Cardiac muscle cell (in vitro differentiated cells and primary cell): ENCODE measurements around the gene POLA2. TPM values are rescaled to one million over a fixed set of nuclear protein-coding genes. Genes with fewer than 3 reads are reported as not detected.

Experiments used
- DNase-seq, 2 donors: peaks; one replicate each; pipeline versions ENCODE4 v3.0.0 to v3.0.0-alpha.2; 2010 to 2017; ENCODE audit warnings: low read depth in 1 of 2, low spot score in 1 of 2
- H3K27ac ChIP-seq: fragments of 200-600 bp; sonication (generic); 2 replicates; pipeline ENCODE4 v1.5.1; 2016
- H3K27me3 ChIP-seq: fragments of 200-600 bp; sonication (generic); 2 replicates; pipeline ENCODE4 v1.6.0; 2016; ENCODE audit warnings: control low read depth
- H3K36me3 ChIP-seq: fragments of 200-600 bp; sonication (generic); 2 replicates; pipeline ENCODE4 v1.5.1; 2016; ENCODE audit warnings: control low read depth
- H3K4me1 ChIP-seq: fragments of 200-600 bp; sonication (generic); 2 replicates; pipeline ENCODE4 v1.8.1; 2017; ENCODE audit warnings: low read depth, mild to moderate bottlenecking, mixed run types
- H3K4me3 ChIP-seq: fragments of 200-600 bp; sonication (generic); 2 replicates; pipeline ENCODE4 v1.5.1; 2016; ENCODE audit warnings: mild to moderate bottlenecking
- H3K9me3 ChIP-seq: fragments of 200-600 bp; sonication (generic); 2 replicates; pipeline ENCODE4 v1.5.1; 2017; ENCODE audit warnings: low read depth, mild to moderate bottlenecking, control low read depth
- polyA plus RNA-seq: library from polyadenylated mRNA; unstranded; fragments of >200 nt; fragmentation: Nextera tagmentation; extraction: Ambion mirVana; gene quantifications from 2 replicates; pipeline ENCODE4 v1.2.1, GENCODE V29; 2016
- total RNA-seq: library from RNA; depleted of rRNA; stranded (reverse); fragments of >200 nt; gene quantifications from 2 replicates; pipeline ENCODE4 v1.2.3, GENCODE V29; 2016
- TF ChIP-seq, protein P1 (sequence below): IDR thresholded peaks from 2 replicates; pipeline ENCODE4 v1.5.1; 2012; ENCODE audit warnings: low read depth, mild to moderate bottlenecking, low read length

POLA2 gene
- total and polyA plus RNA-seq, 2 experiments from 2014 or later, result 20.3 to 31.7 TPM

DNA sequence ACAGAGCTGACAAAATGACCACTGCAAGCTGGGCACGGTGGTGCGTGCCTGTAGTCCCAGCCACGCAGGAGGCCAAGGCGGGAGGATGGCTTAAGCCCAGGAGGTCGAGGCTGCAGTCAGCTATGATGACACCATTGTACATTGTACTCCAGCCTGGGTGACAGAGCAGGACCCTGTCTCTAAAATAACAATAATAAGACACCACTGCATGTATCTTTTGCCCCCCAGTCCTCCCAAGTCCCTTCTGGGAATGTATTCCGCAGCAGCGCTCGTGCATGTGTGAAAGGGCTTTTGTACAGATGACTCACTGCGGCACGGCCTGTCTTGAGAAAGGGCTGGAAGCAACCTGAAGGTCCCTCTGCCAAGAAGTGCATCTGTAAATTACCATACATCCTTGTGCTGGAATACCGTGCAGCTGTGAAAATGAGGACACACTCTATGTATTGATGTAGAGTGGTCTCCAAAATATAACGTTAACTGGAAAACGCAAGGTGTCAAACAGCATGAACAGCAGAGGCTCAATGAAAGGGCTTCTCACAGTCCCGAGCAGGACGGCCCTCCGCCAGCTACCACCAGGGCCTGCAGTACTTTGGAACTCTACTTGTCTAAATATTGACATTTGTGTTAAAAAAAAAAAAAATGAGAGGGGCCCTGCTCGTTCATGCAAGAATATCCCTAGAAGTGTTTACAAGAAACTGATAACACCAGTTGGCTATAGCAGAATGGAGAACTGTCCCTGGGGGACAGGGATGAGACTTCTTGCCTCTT is 43.9 kb downstream of the POLA2 start:
- no peaks in the 10 kb centered on the region for H3K9me3 ChIP-seq
- H3K27me3 ChIP-seq, result no peaks in the 10 kb centered on the region
- TF ChIP-seq, protein P1, sequence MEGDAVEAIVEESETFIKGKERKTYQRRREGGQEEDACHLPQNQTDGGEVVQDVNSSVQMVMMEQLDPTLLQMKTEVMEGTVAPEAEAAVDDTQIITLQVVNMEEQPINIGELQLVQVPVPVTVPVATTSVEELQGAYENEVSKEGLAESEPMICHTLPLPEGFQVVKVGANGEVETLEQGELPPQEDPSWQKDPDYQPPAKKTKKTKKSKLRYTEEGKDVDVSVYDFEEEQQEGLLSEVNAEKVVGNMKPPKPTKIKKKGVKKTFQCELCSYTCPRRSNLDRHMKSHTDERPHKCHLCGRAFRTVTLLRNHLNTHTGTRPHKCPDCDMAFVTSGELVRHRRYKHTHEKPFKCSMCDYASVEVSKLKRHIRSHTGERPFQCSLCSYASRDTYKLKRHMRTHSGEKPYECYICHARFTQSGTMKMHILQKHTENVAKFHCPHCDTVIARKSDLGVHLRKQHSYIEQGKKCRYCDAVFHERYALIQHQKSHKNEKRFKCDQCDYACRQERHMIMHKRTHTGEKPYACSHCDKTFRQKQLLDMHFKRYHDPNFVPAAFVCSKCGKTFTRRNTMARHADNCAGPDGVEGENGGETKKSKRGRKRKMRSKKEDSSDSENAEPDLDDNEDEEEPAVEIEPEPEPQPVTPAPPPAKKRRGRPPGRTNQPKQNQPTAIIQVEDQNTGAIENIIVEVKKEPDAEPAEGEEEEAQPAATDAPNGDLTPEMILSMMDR, result no peak
- DNase-seq, result peak in 1 of 2 donors; percentile 72
- H3K27ac ChIP-seq, result no peak overlapping the region
- H3K4me1 ChIP-seq, result peaks cover 11% of the 10 kb centered on the region
- no peak overlapping the region for H3K4me3 ChIP-seq
- H3K36me3 ChIP-seq, result no peaks in the 10 kb centered on the region

DNA sequence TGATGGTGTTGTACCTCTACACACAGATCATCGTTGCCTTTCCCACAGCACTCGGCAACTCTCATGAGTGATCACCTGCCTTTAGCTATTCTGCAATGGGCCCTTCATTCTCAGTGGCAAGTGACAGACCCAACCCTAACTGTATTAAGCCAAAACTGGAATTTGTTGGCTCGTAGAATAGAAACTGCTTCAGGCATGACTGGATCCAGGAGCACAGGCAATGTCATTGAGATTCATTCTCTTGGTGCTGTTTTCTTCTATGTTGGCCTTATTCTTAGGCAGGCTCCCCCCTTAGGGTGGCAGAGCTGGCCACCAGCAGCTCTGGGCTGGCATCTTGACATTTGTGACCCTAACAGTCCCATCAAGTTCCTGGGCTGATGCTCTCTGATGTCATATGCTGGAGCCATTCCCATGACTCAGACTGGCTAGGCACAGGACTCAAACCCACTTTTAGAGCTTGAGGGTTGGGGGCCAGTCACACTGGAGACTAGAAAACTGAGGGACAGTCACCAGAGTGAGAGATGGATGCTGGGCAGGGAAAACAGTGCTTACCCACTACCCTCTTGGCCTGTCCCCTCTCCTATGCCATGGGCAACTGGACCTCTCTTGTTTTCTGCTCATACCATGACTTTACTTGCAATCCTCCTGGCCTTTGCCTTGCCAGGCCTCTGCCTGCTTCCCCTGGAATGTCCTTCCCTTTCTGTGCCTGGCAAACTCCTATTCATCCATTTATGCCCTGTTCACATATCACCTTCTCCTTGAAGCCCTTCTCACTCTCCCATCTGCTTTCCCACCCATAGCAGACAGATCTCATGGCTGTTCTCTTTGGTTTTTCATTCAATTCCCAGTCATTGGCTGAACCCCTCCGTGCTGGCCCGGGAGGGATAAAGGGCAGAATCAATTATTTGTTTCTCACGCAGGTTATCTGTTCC is 45.8 kb downstream of the POLA2 start:
- Histone ChIP-seq H3K36me3 (no peaks in the 10 kb centered on the region), H3K27ac (no peak overlapping the region), H3K4me1 (no peaks in the 10 kb centered on the region), H3K4me3 (no peak overlapping the region), H3K9me3 (no peaks in the 10 kb centered on the region), H3K27me3 (no peaks in the 10 kb centered on the region)
- TF ChIP-seq, protein P1, result no peak
- no peak for DNase-seq

DNA sequence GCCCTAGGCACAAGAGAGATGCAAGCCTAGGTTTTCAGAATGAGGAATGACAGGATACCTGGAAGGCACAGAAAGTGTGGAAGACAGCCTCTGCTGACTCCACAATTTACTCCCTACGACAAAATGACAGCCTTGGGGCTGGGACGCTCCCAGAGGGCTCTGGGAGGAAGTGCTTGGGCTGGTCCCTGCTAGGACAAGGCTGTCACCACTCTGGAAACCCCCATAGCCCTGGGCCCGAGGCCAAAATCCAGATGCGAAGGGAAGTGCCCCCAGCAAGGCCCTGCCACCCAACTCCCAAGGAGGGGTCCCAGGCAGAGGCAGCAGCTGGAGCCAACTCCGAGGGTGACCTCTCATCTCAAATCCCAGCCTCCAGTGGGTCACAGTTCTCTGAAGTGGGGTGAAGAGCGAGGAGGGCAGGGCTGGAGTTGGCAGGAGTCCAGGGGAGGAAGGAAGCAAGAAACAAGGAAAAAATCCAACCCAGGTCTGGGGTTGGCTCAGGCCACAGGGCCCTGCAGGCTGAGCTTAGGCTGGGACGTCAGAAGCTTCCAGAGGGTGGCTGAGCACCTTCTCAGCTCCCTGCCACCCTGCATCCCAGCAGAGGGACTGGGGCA is 46.6 kb downstream of the POLA2 start:
- no peaks in the 10 kb centered on the region for H3K36me3 ChIP-seq
- peaks cover 3% of the 10 kb centered on the region for H3K27me3 ChIP-seq
- no peak overlapping the region for H3K4me3 ChIP-seq
- DNase-seq, result peak in 1 of 2 donors; percentile 72
- no peaks in the 10 kb centered on the region for H3K4me1 ChIP-seq
- H3K9me3 ChIP-seq, result no peaks in the 10 kb centered on the region
- no peak overlapping the region for H3K27ac ChIP-seq
- TF ChIP-seq, protein P1, result no peak

DNA sequence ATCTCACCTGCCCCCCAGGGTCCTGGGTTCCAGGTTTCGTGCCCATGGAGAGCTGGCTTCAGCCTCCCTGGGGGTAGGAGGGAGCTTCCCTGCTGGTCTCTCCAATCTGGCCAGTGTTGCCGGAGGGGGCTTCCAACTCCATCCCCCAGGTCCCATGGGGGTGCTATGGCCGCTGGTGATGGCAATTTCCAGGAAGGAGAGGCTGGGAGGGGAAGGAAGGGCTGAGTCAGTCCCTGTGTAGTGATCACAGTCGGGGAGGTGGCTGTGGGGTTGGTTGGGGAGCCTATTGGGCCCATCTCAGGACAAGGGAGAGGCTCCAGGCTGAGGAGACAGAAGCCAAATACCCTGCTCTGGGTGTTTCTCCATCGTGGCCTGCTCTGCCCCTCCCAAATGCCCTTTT is 47.2 kb downstream of the POLA2 start:
- TF ChIP-seq, protein P1, result no peak
- H3K27me3 ChIP-seq, result peaks cover 9% of the 10 kb centered on the region
- no peak for DNase-seq
- H3K27ac ChIP-seq, result no peak overlapping the region
- H3K4me3 ChIP-seq, result no peak overlapping the region
- no peaks in the 10 kb centered on the region for H3K4me1 ChIP-seq
- no peaks in the 10 kb centered on the region for H3K36me3 ChIP-seq
- no peaks in the 10 kb centered on the region for H3K9me3 ChIP-seq

DNA sequence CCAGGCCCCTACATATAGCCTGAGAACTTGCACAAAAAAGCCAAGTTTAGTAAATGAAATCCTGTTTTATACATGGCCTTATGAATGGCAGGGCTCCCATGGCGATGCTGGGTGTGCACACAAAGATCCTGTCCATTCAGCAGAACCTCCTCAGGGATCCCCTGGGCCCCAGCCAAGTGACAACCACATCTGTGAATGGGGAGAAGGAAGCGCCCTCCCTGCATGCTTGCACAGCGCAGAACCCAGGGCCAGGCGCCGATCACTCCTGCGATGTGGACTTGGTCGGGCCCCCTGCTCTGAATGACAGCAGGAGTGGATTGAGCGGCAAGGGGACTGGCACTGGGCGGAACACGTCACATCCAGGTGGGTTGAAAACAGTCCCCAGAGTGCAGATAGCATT is 48.5 kb downstream of the POLA2 start:
- no peak overlapping the region for H3K27ac ChIP-seq
- peaks cover 13% of the 10 kb centered on the region for H3K27me3 ChIP-seq
- no peaks in the 10 kb centered on the region for H3K9me3 ChIP-seq
- TF ChIP-seq, protein P1, result no peak
- H3K4me3 ChIP-seq, result no peak overlapping the region
- H3K36me3 ChIP-seq, result no peaks in the 10 kb centered on the region
- H3K4me1 ChIP-seq, result no peaks in the 10 kb centered on the region
- no peak for DNase-seq
